AG04449 (cell line): Measurements from ENCODE around the gene EFTUD2.

Source experiments
- CTCF ChIA-PET: fragments of 350-600 bp; formaldehyde crosslinking; extraction: SDS; loops from one replicate; lab custom pipeline; 2021; ENCODE audit warnings: antibody characterized with exemption; lab: Yijun Ruan, JAX
- POLR2A ChIA-PET: fragments of 400-600, 350-600 bp; formaldehyde crosslinking; extraction: SDS; loops from one replicate; lab custom pipeline; 2020; ENCODE audit warnings: antibody characterized with exemption, inconsistent platforms; lab: Yijun Ruan, JAX
- DNase-seq: peaks from one replicate; pipeline ENCODE4 v3.0.0-alpha.2; 2010; ENCODE audit warnings: low read depth, low spot score
- H3K4me3 ChIP-seq: 2 replicates; pipeline ENCODE4 v1.5.1; 2011; ENCODE audit warnings: low read depth, mild to moderate bottlenecking, control low read depth, low read length
- CTCF ChIP-seq: IDR thresholded peaks from one replicate; pipeline ENCODE4 v1.5.1; 2011; ENCODE audit warnings: mild to moderate bottlenecking, moderate library complexity, low read length, control low read depth, inconsistent platforms; ENCODE audit not compliant: insufficient read depth; ENCODE audit errors: missing control alignments

EFTUD2 gene

DNA sequence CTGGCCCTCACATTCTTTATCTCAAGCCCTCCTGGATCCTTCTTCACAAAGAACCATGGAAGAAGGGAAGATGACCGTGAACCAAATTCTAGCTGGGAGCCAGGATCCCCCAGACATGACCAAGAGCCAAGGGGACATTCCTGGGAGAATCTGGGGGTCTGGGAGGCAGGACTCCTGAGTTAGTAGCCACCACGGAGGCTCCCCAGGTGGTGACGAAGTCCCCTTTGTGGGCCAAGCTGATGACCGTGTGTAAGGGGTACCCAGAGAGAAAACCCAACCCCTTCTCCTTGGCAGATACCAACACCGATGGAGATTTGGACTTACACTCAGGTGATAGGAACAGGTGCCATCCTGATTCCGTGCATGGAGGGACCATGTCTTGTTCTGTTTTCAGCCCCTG is 22.9 kb upstream of the EFTUD2 start:
- POLR2A ChIA-PET, result interaction anchor here (0.6 kb wide), 1 partner anchor 154 kb away, joined by 4 read pairs; no protein-coding TSS in a partner anchor
- no peak overlapping the region for H3K4me3 ChIP-seq
- DNase-seq, result no peak
- no peak for TF ChIP-seq CTCF
- CTCF ChIA-PET, result interaction anchor here (0.6 to 22.1 kb wide), 14 partner anchors 9 to 213 kb away, joined by 3 to 673 read pairs (median 34); partner anchors contain the start of genes ACBD4, EFTUD2, NMT1 and PLCD3

DNA sequence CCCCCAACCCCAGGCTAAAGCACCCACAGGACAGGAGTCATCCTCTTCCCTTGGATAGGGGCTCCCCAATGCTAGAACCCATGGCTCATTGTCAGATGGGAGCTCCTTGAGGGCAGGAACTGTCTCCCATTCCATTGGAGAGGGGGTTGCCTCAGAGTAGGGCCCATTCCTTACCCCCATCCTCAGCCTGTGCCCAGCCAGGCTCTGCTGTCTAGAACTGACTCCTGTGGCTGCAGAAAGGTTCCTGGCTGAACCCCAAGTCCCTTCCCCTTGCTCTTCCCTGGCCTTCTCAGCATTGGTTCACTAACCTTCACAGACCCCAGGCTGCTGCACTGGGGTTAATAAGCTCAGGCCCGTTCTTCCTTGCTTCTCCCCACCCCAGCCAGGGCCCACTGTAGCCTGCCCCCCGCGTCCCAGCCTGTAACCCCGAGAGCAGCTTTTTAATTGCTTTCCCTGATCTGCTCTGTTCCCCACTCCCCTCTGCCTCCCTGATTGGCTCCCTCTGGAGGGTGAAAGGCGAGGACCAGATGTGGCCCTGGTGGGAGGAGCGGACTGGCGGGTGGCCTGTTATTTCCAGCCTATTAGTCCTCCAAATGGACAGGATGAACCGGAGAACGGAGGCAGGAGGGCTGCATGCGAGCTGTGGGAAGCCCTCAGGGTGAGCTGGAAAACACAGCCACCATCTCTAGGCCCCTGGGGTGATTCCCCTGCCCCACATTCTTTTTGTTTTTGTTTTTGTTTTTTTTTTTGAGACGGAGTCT is 22.1 kb upstream of the EFTUD2 start:
- TF ChIP-seq CTCF, result no peak
- no peak overlapping the region for H3K4me3 ChIP-seq
- POLR2A ChIA-PET, result interaction anchor here (1.4 kb wide), 1 partner anchor 12 kb away, joined by 4 read pairs; no protein-coding TSS in a partner anchor
- CTCF ChIA-PET, result interaction anchor here (0.6 to 22.1 kb wide), 36 partner anchors 10 to 276 kb away, joined by 3 to 673 read pairs (median 6); partner anchors contain the start of genes ACBD4, EFTUD2, NMT1 and PLCD3
- DNase-seq, result no peak

DNA sequence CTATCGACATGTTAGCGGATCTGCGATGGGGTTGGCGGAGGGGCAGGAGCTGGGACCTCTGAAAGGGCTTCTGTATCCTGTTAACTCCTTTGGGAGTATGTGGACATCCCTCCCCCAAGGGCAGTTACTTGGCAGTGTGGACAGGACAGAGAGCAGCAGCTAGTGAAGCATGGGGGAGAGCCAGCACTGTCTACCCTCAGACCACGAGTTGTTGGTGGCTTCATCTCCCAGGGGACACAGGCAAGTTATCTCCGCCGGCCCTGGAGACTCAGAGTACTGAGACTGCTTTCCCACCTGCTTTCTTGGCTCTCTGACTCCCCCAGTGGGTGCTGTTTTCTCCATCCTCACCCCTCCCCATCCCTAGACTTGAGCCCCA is 21.3 kb upstream of the EFTUD2 start:
- no peak for DNase-seq
- no peak overlapping the region for H3K4me3 ChIP-seq
- no peak for TF ChIP-seq CTCF
- POLR2A ChIA-PET, result interaction anchor here (1.4 kb wide), 1 partner anchor 11 kb away, joined by 4 read pairs; no protein-coding TSS in a partner anchor
- CTCF ChIA-PET, result interaction anchor here (0.8 to 22.1 kb wide), 43 partner anchors 10 to 277 kb away, joined by 3 to 673 read pairs (median 5); partner anchors contain the start of genes ACBD4, EFTUD2, NMT1 and PLCD3

- peak; percentile 94 for TF ChIP-seq CTCF
- CTCF ChIA-PET, result interaction anchor here (0.8 to 22.1 kb wide), 42 partner anchors 9 to 278 kb away, joined by 3 to 673 read pairs (median 6); partner anchors contain the start of genes ACBD4, EFTUD2, NMT1 and PLCD3
- no peak overlapping the region for H3K4me3 ChIP-seq
- DNase-seq, result no peak
- POLR2A ChIA-PET, result interaction anchor here (1.4 kb wide), 1 partner anchor 10 kb away, joined by 4 read pairs; no protein-coding TSS in a partner anchor
These were observed 20.8 kb upstream of the EFTUD2 start for GRCh38 chr17:44919885-44920564.

DNA sequence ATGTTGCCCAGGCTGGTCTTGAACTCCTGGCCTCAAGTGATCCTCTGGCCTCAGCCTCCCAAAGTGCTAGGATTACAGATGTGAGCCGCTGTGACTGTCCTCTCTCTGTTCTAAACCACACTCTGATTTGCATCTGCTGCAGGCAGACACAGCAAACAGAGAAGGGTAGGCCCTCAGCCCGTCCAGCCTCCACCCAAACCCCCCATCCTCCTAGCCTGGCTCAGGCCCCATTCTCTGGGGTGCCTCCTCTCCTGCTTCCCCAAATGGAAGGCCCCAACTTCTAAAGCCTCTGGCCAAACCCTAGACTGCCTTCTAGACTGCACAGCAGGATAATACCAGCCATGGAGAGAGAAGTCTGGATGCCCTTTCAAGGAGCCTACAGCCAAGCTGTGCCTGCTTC is 20.2 kb upstream of the EFTUD2 start:
- CTCF ChIA-PET, result interaction anchor here (0.9 to 22.1 kb wide), 22 partner anchors 8 to 216 kb away, joined by 3 to 673 read pairs (median 8); partner anchors contain the start of genes ACBD4, EFTUD2 and PLCD3
- POLR2A ChIA-PET, result interaction anchor here (1.4 kb wide), 1 partner anchor 10 kb away, joined by 4 read pairs; no protein-coding TSS in a partner anchor
- no peak for TF ChIP-seq CTCF
- H3K4me3 ChIP-seq, result no peak overlapping the region
- DNase-seq, result no peak
